K562 (cell line): ENCODE measurements around the gene MED29. TPM values are rescaled to one million over a fixed set of nuclear protein-coding genes. Genes with fewer than 3 reads are reported as not detected.
A peak's percentile ranks its signal among the peaks of the same experiment; 100 is the strongest.
"Not testable (repeated sequence)": the region's sequence is repeated elsewhere in the genome, so short reads cannot be mapped to it uniquely, and the experiment has no call there.

Experiments
- ATAC-seq: fragments of 200-7000 bp; cut with Tn5 transposase; 3 replicates; pipeline ENCODE4 v1.9.1; 2020; ENCODE audit warnings: moderate library complexity
- BruUV-seq: library from RNA; stranded (reverse); fragments of 400-500 nt; replicated peaks from 2 replicates; lab custom pipeline; 2021; lab: Mats Ljungman, UMichigan
- CTCF ChIA-PET: fragments of 300-600 bp; formaldehyde crosslinking; extraction: SDS; loops from one replicate; lab custom pipeline; 2021; ENCODE audit warnings: low intra/inter-chr PET ratio; lab: Yijun Ruan, JAX
- POLR2A ChIA-PET: fragments of 300-600, 350-650 bp; sonication (Branson Sonifier 250); formaldehyde crosslinking; extraction: SDS; loops from one replicate; lab custom pipeline; 2021; ENCODE audit warnings: antibody characterized with exemption, inconsistent platforms; lab: Yijun Ruan, JAX
- DNase-seq, 4 experiments: peaks; one replicate each; pipeline versions ENCODE4 v3.0.0 to v3.0.0-alpha.2; 2011 to 2018; ENCODE audit warnings: low spot score in 3 of 4, mixed read lengths in 3 of 4; ENCODE audit errors: extremely low read depth in 1 of 4
- FAIRE-seq: peaks from 2 replicates; lab custom pipeline; 2011; peaks lifted over from hg19 to GRCh38; lab: Jason Lieb, UNC
- H2AFZ ChIP-seq: 2 replicates; pipeline ENCODE4 v1.6.0; 2011; ENCODE audit warnings: low read depth, low read length, control low read depth, inconsistent platforms
- H3K27ac ChIP-seq: fragments of 200-600 bp; 3 replicates; pipeline ENCODE4 v1.8.0; 2011; ENCODE audit warnings: low read depth, mild to moderate bottlenecking, control low read depth, inconsistent platforms, low read length, moderate library complexity, mixed read lengths; ENCODE audit errors: extremely low read depth
- H3K27me3 ChIP-seq, 2 experiments: fragments of 300-600 bp in 1 of 2; 2 replicates in 1 of 2; 3 replicates in 1 of 2; pipeline versions ENCODE4 v1.6.0 to v1.8.0; 2011; ENCODE audit warnings: inconsistent platforms in 2 of 2, low read length in 2 of 2, mild to moderate bottlenecking in 1 of 2, mixed read lengths in 1 of 2, moderate library complexity in 1 of 2; ENCODE audit not compliant: control insufficient read depth in 2 of 2, insufficient read depth in 2 of 2
- H3K36me3 ChIP-seq: fragments of 300-600 bp; 3 replicates; pipeline ENCODE4 v1.8.0; 2011; ENCODE audit warnings: mild to moderate bottlenecking, low read length, inconsistent platforms; ENCODE audit not compliant: control insufficient read depth, insufficient read depth
- H3K4me1 ChIP-seq, 2 experiments: fragments of 200-600 bp in 1 of 2; replicated peaks in 1 of 2; 2 replicates in 1 of 2; 3 replicates in 1 of 2; pipeline versions ENCODE4 v1.5.1 to v1.8.0; 2011; ENCODE audit warnings: inconsistent platforms in 2 of 2, low read length in 2 of 2, mild to moderate bottlenecking in 1 of 2, mixed read lengths in 1 of 2, moderate library complexity in 1 of 2; ENCODE audit not compliant: control insufficient read depth in 2 of 2, insufficient read depth in 2 of 2
- H3K4me2 ChIP-seq: 2 replicates; pipeline ENCODE4 v1.6.1; 2011; ENCODE audit warnings: low read length, control low read depth, inconsistent platforms, mixed read lengths; ENCODE audit not compliant: insufficient read depth
- H3K4me3 ChIP-seq: fragments of 200-600 bp; sonication (generic), shearing (Covaris generic); 2 replicates; pipeline ENCODE4 v1.5.1; 2016; ENCODE audit warnings: control low read depth, inconsistent platforms
- H3K79me2 ChIP-seq: fragments of 200-600 bp; 3 replicates; pipeline ENCODE4 v1.8.0; 2011; ENCODE audit warnings: low read length, inconsistent platforms; ENCODE audit not compliant: control insufficient read depth, insufficient read depth
- H3K9ac ChIP-seq, 2 experiments: 2 replicates each; pipeline versions ENCODE4 v1.6.0 to v1.6.1; 2011; ENCODE audit warnings: low read depth in 2 of 2, low read length in 2 of 2, control low read depth in 1 of 2, inconsistent platforms in 1 of 2, mild to moderate bottlenecking in 1 of 2, mixed read lengths in 1 of 2; ENCODE audit not compliant: insufficient read depth in 1 of 2
- H3K9me1 ChIP-seq: one replicate; pipeline ENCODE4 v1.6.0; 2011; ENCODE audit warnings: inconsistent platforms, mild to moderate bottlenecking, low read length, moderate library complexity; ENCODE audit not compliant: control insufficient read depth, insufficient read depth
- H3K9me3 ChIP-seq: replicated peaks from 2 replicates; pipeline ENCODE4 v1.5.1; 2011; ENCODE audit warnings: low read depth, low read length, inconsistent platforms; ENCODE audit not compliant: control insufficient read depth, insufficient read depth
- H4K20me1 ChIP-seq: replicated peaks from 2 replicates; pipeline ENCODE4 v1.6.1; 2011; ENCODE audit warnings: low read length, inconsistent platforms, mixed read lengths; ENCODE audit not compliant: control insufficient read depth, insufficient read depth
- SAP30 ChIP-seq: fragments of 200-600 bp; sonication (generic); IDR thresholded peaks from 2 replicates; pipeline ENCODE4 v1.6.1; 2012; ENCODE audit warnings: borderline replicate concordance, low read depth, mild to moderate bottlenecking, moderate library complexity, low read length, control low read depth, inconsistent platforms; ENCODE audit not compliant: insufficient read depth, poor library complexity, severe bottlenecking
- ZC3H4 ChIP-seq: sonication (generic); formaldehyde crosslinking; IDR thresholded peaks from 2 replicates; pipeline ENCODE4 v1.9.0; 2021; ENCODE audit warnings: missing genetic modification reagents, borderline replicate concordance
- WGBS: fragments of 100-300 bp; shearing (Covaris generic); methylation state at CpG from one replicate; pipeline ENCODE4 v1.1.6; 2016; ENCODE audit warnings: low coverage, mixed read lengths; ENCODE audit not compliant: insufficient coverage; ENCODE audit errors: missing lambda C conversion rate; 5-methylcytosine and 5-hydroxymethylcytosine counted together
- in situ Hi-C: fragments of 300-500 bp; cut with MboI; formaldehyde crosslinking; loops from 4 replicates; pipeline ENCODE4 v1.15.0; 2018; ENCODE audit warnings: inconsistent platforms, mixed read lengths
- intact Hi-C: fragments of 100-400 bp; cut with micrococcal nuclease; formaldehyde crosslinking; loops from 2 replicates; pipeline ENCODE4 v1.14.2; 2022
- polyA plus RNA-seq, 8 experiments: library from polyadenylated mRNA; depleted of rRNA in 4 of 8; stranded (reverse) in 5 of 8; unstranded in 3 of 8; fragments of >200 nt; fragmentation: Nextera tagmentation in 2 of 8; fragmentation: Illumina TruSeq in 1 of 8; extraction: Ambion mirVana in 2 of 8; extraction: Trizol in 1 of 8; gene quantifications; 2 replicates each; pipeline versions ENCODE4 v1.2.1 to v1.2.3, GENCODE V29; 2011 to 2014; ENCODE audit warnings: inconsistent platforms in 1 of 8, missing spikeins in 1 of 8
- total RNA-seq, 7 experiments: library from RNA; depleted of rRNA in 6 of 7; stranded (reverse); fragments of >200 nt in 6 of 7; fragmentation: Illumina TruSeq in 2 of 7; extraction: Trizol in 2 of 7; gene quantifications; 2 replicates each; pipeline versions ENCODE4 v1.2.1 to v1.2.3, GENCODE V29; 2011 to 2021; ENCODE audit warnings: low replicate concordance in 1 of 7

The MED29 gene
- total and polyA plus RNA-seq, 9 of the 15 experiments (the other 6 are each of a cell fraction or from before 2014, with no cell fraction given) = 1.8 to 22.6 (median 12.4) TPM

DNA sequence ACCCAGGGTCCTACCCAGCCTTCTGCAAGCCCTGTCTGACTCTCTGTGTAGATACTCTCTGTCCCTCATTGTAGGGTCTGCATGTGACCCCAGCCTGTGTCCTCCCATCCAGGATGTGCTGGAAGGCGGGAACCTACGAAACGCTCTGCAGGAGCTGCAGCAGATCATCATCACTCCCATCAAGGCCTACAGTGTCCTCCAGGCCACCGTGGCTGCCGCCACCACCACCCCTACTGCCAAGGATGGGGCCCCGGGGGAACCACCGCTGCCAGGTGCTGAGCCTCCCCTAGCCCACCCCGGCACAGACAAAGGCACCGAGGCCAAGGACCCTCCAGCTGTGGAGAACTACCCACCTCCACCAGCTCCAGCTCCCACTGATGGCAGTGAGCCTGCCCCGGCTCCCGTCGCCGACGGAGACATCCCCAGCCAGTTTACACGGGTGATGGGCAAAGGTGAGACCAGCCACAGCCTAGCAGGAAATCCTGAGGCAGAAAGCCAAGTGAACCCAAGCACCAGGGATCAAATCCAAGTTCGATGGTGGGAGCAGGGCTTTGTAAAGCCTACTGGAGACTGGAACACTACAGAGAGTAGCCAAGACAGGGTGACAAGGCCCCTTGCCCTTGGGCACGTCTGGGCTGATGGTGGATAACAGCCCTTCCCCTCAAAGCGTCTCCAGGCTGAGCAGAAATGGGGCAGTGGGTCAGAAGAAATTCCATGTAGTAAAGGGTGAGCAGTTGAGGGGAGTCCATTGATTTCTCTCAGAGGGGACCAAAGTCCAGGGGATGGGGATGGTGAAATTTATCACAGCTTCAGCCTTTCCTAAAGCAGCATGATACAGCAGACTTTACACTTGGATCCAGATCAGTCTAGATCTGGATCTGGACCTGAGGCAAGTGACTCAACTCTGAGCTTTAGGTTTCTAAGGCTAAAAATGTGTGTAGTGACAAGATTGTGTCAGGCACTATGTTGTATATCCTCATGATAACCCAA is 13.5 kb upstream of the MED29 start:
- ATAC-seq (no peak), DNase-seq (no peak), FAIRE-seq (no peak)
- H3K79me2 ChIP-seq = no peaks in the 10 kb centered on the region
- WGBS = 95% methylated on average over 11 of the region's 18 CpGs
- peaks cover 13% of the 10 kb centered on the region for H3K9me1 ChIP-seq
- H3K27ac ChIP-seq = no peak overlapping the region
- no peaks in the 10 kb centered on the region for H3K9me3 ChIP-seq
- H3K4me2 ChIP-seq = no peak overlapping the region
- intact Hi-C loops = no loop called here
- H2AFZ ChIP-seq = no peak overlapping the region
- H3K27me3 ChIP-seq = no peaks in the 10 kb centered on the region
- ChIA-PET CTCF (no interaction called here), POLR2A (interaction anchor here (0.7 to 1.0 kb wide), 2 partner anchors 13 to 34 kb away, joined by 3 read pairs; partner anchors contain the start of genes MED29 and PAF1)
- in situ Hi-C loops = no loop called here
- no peak overlapping the region for H3K4me3 ChIP-seq
- peaks cover 93% of the 10 kb centered on the region for H3K36me3 ChIP-seq
- H4K20me1 ChIP-seq = peaks cover 19% of the 10 kb centered on the region
- peak overlapping the region in 1 of 2 experiments; percentile 54; a peak in 2 of 4 replicates for H3K9ac ChIP-seq
- no TSS peak for BruUV-seq
- TF ChIP-seq SAP30 (no peak), ZC3H4 (no peak)
- H3K4me1 ChIP-seq = peaks cover 17 to 22% of the 10 kb centered on the region in 2 experiments

DNA sequence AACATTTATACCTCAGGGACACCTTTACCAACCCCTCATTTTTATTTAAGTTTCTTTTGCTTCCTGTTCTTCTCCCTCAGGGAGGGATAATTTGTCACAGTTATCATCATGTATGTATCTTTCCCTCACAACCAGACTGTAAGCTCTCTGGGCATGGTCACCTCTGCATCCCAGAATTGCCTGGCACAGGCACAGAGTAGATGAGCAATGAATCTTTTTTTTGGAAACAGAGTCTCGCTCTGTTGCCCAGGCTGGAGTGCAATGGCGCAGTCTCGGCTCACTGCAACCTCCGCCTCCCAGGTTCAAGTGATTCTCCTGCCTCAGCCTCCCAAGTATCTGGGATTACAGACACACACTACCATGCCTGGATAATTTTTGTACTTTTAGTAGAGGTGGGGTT is 11.8 kb upstream of the MED29 start:
- Histone ChIP-seq H3K36me3 (peaks cover 97% of the 10 kb centered on the region), H3K4me1 (peaks cover 17 to 22% of the 10 kb centered on the region in 2 experiments), H4K20me1 (peaks cover 22% of the 10 kb centered on the region), H3K9me1 (peaks cover 13% of the 10 kb centered on the region)
- H3K9me3 ChIP-seq, H3K4me3 ChIP-seq, ATAC-seq, H2AFZ ChIP-seq, BruUV-seq, H3K4me2 ChIP-seq, in situ Hi-C loops, intact Hi-C loops, H3K79me2 ChIP-seq, CTCF ChIA-PET, H3K9ac ChIP-seq, H3K27ac ChIP-seq, DNase-seq, H3K27me3 ChIP-seq, FAIRE-seq: not testable (repeated sequence)
- POLR2A ChIA-PET = interaction anchor here (0.7 to 2.5 kb wide), 3 partner anchors 11 to 542 kb away, joined by 4 to 15 read pairs (median 4); partner anchors contain the start of genes MED29 and PAF1
- 95% methylated on average over 4 of the region's 4 CpGs for WGBS
